ENCODE data around the gene BCL11A.

BCL11A gene

DNA sequence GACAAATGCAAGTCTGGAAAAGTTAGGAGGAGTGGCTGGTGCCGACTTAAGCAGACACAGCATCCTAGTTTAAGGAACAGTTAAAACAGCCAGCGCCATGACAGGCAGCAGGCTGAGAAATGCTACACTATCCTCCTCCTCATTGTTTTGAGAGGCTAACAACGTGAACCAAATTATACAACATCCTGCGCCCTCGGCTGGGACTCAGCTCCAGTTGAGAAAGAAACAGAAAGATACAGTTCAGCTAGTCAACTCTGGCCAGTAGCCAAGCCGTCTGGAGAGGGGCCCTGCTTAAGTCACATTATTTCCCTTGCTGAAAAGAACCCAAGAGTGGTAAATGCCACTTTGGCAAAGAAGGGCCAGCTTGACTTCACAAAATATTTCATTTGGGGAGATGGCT is 90.2 kb downstream of the BCL11A start:
- DNase-seq (ENCODE audit: low read depth in 2 of 2) = no peak

DNA sequence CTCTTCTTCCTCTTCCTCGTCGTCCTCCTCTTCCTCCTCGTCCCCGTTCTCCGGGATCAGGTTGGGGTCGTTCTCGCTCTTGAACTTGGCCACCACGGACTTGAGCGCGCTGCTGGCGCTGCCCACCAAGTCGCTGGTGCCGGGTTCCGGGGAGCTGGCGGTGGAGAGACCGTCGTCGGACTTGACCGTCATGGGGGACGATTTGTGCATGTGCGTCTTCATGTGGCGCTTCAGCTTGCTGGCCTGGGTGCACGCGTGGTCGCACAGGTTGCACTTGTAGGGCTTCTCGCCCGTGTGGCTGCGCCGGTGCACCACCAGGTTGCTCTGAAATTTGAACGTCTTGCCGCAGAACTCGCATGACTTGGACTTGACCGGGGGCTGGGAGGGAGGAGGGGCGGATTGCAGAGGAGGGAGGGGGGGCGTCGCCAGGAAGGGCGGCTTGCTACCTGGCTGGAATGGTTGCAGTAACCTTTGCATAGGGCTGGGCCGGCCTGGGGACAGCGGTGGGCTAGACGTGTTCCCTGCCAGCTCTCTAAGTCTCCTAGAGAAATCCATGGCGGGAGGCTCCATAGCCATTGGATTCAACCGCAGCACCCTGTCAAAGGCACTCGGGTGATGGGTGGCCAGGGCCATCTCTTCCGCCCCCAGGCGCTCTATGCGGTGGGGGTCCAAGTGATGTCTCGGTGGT is 91.9 kb downstream of the BCL11A start:
- no peak for DNase-seq (ENCODE audit: low read depth in 2 of 2)

DNA sequence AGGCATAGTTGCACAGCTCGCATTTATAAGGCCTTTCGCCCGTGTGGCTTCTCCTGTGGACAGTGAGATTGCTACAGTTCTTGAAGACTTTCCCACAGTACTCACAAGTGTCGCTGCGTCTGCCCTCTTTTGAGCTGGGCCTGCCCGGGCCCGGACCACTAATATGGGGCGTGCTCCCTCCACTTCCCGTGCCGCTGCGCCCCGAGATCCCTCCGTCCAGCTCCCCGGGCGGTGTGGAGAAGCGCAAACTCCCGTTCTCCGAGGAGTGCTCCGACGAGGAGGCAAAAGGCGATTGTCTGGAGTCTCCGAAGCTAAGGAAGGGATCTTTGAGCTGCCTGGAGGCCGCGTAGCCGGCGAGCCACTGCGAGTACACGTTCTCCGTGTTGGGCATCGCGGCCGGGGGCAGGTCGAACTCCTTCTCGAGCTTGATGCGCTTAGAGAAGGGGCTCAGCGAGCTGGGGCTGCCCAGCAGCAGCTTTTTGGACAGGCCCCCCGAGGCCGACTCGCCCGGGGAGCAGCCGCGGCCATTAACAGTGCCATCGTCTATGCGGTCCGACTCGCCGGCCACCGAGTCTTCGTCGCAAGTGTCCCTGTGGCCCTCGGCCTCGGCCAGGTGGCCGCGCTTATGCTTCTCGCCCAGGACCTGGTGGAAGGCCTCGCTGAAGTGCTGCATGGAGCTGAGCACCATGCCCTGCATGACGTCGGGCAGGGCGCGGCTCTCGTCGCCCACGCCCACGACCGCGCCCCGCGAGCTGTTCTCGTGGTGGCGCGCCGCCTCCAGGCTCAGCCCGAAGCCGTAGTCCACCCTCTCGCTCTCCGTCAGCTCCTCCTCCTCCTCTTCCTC is 92.7 kb downstream of the BCL11A start:
- DNase-seq (ENCODE audit: low read depth in 2 of 2) = no peak

DNA sequence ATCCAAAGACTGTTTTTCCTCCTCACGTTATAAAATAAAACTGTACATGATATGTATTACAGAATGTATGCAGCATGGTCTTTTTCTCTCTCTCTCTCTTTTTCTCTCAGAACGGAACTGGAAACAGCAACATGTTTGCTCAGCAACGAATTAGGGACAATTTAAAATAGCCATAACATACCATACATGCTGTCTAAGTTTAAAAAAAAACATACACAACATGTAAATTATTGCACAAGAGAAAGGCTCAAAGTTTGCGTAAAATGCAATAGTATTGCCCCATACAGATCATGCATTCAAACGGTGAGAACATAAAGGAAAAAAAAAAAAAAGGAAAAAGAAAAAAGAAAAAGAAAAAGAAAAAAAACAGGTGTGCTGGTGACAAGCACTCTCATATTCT is 93.6 kb downstream of the BCL11A start:
- no peak for DNase-seq (ENCODE audit: low read depth in 2 of 2)

DNA sequence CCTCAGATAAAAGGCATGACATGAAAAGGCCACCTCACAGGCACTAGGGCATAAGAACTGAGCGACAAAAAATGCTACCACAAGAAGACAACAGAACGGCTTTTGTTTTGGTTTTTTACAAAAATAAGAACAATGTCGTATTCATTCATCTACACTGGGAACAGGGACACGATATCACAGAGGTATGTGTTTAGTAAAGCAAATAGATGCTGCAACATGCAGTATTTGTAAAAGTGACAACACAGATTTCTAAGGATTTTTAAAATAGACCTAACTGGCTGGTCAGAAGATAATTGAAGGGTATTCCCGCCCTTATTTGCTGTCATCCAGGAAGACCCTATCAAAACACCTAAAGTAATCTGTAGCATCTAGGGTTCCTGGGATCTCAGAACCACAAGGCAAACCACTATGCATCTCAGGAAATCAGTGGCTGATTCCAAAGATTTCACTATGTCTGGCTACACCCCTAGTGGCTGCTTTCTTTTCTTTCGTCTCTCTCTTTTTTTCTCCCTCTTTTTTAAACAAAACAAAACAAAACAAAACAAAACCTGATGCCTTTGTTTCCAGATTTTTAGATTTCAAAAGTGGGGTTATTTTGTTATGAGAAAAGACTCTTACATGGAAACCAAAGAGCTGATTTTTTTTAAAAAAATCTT is 97.2 kb downstream of the BCL11A start:
- DNase-seq (ENCODE audit: low read depth in 2 of 2) = no peak

DNA sequence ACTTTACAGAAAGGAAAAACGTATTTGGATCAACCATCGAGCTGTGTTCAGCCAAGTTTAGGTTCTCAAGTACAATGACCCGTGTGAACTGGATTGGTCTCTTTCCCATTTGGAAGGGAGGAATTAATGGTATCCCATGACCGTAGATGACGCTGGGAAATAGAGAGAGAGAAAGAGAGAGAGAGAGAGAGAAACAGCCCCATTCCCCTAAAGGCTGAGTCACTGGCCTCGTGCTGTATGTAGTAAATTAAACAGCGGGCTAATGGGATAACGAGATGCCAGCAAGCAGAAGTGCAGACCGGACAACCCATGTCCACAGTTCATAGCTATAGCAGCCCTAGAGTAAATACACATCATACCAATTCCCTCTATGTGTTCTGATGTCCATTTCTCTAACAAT is 99.6 kb downstream of the BCL11A start:
- no peak for DNase-seq (ENCODE audit: low read depth in 2 of 2)

DNA sequence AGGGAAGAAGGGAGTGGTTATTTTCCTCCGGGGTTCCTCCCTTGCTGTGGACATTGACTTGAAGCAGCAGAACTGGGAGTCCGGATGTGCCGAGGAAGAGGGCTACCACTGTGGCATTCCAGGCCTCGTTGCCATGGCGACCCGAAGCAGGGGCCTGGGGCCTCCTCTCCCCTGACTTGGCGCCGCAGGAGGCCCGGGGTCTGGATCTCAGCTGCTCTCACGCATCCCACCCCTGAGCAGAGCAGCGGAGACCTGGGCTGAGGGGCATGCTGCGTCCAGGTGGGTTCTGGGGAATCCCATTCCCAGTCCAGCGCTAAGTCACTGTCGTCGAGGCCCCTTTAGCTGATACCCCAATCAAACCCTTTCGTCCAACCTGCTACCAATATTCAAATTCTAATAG is 100.2 kb downstream of the BCL11A start:
- no peak for DNase-seq (ENCODE audit: low read depth in 2 of 2)

DNA sequence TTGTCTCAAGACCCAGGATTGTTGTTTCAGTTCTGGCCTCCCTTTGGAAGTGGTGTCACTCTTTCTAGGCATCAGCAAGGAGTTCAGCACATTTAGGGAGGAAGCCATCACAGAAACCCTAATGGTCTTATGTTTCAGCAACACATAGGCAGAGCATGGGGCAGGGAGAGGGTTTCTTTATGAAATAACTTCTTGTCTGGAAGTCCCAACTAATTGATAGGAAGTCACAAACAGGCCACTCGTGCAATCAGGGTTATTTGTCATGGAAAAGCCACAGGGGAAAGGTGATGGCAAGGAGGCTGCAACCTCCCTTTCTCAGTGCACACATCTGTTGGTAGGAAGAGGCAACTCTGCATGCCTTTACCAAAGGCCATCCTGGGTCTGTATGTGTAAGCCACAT is 103.0 kb downstream of the BCL11A start:
- no peak for DNase-seq (ENCODE audit: low read depth in 2 of 2)

DNA sequence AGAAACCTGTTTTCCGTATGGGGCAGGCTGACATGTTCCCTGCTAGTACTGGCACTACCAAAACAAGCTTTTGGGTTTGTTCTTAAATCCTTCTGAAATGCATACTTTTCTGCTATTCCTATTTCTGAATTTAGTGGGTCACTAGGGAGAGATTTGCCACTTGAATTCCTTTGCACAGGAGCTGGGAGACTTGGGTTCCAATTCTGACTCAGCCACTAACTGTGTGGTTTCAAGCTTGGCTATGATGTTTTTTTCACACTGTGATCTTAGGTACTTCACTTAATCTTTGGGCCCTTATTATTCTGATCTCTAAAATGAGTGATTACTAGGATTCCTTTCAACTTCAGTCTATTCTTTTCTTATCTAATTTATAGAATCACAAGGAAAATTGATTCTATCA is 105.5 kb downstream of the BCL11A start:
- no peak for DNase-seq (ENCODE audit: low read depth in 2 of 2)

DNA sequence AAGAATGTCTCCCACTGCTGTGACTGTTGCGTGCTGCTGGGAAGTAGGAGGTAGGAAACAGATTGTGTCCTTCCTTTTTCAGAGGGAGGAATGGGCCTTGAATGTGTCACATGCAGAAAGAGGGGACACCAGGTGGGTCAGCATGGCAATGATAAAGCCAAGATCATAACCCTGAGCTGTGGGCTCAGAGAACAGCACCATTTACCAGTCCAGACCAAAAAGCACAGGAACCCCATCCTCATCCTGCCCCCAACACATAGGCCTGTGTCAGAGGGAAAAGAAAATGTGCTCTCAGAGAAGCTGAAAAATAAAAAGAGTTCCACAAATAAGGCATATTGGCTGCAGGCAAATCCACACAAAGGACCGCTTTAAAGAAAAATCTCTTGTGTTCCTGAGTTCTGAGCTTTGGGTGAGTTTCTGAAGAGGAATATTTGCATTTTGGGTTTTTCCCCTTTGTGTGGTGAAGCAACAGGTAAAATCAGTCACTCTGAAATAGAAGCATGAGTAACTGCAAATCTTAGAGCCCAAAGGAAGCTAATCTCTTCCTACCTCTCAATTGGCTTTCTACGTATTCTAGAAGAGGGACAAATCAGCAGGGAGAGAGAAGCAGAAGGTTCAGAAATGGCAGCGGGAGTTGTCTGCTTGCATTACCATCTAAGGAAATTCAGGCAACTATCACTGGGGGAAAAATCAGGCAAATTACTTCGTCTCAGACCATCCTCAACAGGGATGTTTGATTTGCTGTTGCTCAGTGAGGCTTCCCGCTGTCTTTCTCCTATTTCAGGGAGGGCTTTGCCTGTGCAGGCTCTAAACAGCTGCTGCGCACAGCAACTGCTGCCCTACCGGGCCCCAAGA is 106.8 kb downstream of the BCL11A start:
- DNase-seq (ENCODE audit: low read depth in 2 of 2) = no peak

DNA sequence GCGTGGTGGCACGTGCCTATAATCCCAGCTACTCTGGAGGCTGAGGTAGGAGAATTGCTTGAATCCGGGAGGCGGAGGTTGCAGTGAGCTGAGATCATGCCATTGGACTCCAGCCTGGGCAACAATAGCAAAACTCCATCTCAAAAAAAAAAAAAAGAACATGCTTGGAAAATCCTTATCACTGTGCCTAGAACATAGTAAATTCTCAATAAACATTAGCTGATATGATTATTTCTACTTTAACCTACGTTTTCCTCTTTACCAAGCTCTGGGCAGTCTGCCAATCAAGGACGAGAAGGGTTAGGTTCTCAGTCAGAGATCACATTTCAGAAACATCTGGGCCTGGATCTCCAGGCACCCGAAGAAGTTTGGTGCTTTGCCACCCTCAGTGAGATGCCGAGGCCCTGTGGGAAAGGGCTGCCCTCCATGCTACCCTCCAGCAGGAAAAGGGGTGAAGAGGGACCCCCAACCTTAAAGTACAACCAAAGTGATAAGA is 107.7 kb downstream of the BCL11A start:
- DNase-seq (ENCODE audit: low read depth in 2 of 2) = no peak

DNA sequence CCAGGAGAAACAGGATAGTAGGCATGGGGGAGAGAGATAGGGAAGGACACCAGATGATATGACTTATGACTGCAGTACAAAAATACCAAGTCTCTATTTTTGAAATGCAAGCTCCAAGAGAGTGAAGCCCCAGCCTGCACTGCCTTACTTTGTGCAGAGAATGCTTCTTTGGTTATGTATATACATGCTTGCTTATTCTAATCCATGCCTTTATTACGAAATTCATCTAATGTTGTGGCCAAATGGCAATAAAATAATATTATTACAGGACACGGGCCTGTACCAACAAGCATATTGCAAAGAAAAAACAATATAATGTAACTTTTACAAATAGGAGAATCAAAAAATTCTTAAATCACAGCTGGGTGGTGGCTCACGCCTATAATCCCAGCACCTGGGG is 110.8 kb downstream of the BCL11A start:
- DNase-seq (ENCODE audit: low read depth in 2 of 2) = no peak

DNA sequence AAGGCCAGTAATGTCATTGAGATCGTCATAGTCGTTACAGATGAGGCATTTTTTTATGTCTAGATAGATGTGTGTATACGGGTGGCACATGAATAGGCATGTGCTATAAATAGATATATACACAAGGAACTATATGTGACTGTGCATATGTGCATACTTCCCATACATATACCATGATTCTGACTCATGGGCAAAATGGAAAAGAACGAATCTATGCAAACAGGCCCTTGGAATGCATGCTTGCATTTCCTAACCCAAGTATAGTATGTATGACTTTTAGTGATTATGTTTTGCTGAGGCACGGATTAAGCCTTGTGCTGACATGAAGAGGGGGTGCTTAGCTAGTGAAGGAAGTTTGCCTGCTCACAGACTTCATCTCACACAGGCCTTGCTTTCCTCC is 111.7 kb downstream of the BCL11A start:
- DNase-seq (ENCODE audit: low read depth in 2 of 2) = no peak

DNA sequence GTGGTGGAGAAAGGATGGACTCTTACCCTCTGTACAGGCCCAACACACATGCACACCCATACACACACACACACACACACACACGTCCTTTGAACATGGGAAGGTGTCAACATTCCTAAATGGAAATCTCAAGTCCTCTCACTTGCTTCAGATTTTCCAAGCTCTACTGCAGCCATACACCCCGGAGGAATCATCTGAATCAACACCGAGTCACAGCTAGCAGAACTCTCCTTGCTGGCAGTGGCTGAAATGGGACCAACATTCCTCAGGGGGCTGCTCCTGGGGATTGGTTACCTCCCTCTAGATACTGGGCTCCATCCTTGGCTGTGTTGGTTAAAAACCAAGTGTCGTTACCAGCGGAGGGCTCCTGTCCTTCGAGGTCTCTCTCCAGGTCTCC is 112.7 kb downstream of the BCL11A start:
- DNase-seq (ENCODE audit: low read depth in 2 of 2) = no peak

DNA sequence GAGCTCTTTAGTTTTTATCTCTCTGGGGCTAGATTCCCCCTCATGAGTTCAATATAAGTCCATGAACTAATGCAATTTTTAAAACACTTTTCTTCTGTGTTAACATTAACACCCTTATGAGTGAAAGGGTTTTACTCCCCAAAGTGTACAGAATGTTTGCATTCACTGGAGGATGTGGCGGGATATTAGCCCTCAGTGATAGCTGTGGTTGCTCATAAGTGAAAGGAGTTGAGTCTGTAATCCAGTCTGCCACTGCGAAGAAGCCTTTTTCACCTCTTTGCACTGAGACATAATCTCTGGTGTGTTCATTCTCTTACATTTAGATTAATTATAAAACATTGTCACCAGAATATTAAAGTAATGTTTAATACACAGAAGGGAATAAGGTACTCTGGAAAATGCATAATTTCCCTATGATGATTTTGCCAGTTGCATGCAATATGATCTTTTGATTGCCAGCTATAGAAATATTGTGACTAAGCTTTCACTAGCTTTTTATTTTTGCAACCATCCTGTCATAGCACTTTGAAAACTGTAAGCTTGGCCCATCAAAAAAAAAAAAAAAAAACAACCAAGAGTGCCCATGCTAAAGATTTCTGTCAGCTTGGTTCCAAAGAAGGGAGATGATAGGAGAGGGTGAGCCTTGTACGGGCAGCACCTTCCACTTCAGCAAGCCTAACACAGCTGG is 113.2 kb downstream of the BCL11A start:
- DNase-seq (ENCODE audit: low read depth in 2 of 2) = no peak

DNA sequence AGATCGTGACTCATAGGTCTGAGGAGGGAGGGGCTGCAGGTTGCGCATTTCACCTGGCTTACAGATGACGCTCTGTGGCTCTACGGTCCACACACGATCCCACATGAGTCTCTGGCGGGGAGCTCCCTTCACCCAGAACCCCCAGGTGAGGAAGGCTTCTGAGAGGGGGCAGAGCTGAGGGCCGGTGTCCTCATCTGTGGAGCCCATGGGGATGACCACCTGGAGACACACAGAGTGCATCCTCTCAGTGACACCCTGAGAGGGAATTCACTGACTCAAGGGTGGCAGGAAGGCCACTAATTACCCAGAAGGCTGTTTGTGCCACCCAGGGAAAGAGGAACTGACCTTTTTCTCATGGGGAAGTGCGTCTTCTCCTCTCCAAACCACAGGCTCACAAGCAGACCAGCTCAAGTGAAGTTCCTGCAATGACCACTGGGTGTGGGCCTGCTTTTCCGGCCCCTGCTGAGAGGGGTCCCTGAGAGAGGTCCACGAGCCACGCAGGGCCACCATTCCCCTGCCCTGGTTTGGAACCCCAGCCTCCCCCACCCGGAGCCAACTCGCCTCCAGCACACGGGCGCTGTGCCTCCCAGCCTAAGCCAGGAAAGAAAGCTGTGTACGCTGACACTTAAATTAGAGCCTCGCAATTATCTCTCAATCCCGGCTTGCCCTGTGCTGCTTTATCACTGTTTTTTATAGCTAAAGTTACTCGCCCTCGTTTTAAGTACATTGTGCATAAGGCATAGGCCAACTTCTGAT is 114.1 kb downstream of the BCL11A start:
- no peak for DNase-seq (ENCODE audit: low read depth in 2 of 2)

DNA sequence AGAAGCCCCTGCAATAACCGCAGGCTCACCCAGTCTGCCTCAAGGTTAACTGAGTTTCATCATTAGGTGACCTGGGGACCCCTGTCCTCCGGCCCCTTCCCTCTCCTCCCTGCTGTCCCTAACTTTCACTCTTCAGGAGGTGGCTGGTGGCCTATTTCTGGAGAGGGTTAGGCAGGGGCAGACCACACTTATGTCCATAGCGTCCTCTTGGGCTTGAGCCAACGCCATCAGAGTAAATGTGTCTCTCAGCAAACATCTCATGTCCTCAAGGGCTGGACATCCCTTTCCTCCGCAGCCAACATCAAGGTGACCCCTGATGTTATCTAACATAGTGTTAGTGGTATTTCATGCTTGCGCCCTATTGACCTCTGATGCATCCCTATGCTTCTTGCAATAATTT is 114.8 kb downstream of the BCL11A start:
- no peak for DNase-seq (ENCODE audit: low read depth in 2 of 2)

DNA sequence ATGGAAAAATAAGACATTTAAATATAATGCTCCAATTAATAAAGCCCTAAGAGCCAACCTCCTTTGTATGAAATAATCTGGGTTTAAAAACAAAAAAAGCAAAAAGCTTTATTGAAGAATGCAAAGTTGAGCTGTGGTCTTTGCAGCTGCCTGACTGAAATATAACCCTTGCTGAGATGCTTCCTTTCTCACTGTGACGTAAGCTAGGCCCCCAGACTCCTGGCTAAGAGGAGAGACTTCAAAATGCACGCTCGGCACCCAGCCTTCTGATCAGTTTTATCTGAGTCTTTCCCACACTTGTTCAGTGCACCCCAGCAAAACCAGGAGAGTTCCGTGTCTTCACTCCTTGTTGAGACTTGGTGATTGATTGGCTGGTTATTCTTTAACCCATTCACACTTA is 115.3 kb downstream of the BCL11A start:
- no peak for DNase-seq (ENCODE audit: low read depth in 2 of 2)

DNA sequence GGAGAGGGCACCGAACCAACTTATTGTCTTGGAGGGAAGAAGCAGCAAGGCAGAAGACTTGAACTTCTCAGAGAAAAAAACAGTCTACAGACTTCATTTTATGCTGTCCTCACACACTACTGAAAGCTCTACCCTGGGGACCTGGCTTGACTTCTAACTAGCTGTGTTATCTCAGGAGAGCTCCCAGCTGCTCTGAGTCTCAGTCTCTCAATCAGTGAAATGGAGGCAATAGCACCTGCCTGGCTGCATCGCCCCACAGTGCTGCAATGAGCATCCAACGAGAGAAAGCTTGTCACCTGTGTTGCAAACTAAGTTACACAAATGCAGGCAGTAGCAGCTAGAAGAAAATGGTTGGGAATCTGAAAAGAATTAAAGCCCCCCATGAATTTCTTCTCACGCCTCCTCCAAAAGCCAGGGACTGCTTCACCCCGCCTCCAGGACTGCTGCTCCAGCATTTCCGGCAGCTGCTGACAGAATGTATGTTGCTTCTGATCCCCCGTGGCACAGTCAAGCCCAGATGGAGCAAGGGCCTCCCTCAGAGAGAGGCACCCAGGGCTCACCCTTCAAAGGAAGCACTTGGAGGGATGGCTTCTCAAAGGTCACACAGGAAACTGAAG is 116.3 kb downstream of the BCL11A start:
- DNase-seq (ENCODE audit: low read depth in 2 of 2) = no peak

DNA sequence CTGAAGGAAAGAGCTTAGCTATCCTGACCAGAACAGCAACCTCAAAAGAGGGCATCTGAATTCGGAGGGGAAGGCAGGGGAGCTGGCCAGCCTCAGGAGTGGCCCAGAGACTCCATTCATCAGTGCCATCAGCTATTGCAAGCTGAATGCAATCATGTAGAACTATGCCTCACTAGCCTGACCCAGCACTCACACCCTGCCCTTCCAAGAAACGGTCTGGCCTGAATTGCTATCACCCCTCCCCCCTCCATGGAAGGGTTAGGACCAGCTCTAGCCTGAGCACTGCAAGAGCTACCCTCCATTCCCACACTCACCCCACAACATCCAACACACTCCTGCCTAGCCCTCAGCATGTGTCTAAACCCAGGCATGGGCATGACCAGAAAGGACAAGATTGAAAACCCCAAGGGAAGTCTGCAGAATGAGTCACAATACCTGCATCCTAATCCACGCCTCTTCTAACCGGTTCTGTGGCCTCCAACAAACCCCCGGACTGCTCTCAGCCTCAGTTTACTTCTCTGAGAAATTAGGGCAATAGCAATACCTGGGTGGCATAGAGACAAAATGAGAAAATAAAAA is 120.3 kb downstream of the BCL11A start:
- no peak for DNase-seq (ENCODE audit: low read depth in 2 of 2)

All from stimulated activated CD4-positive, alpha-beta T cell treated with anti-CD3 and anti-CD28 coated beads, Interleukin-4, amount 100 ng/mL, for 48 hours (primary cell).